ENCODE data around the gene EFNA5.

- TF ChIP-seq CTCF (IDR thresholded peaks at IDR 0.05) = no peak
- no peak for TF ChIP-seq POLR2A (IDR thresholded peaks at IDR 0.05)
These were observed 136.5 kb downstream of the EFNA5 start for GRCh38 chr5:107533910-107534876.

All from esophagus squamous epithelium (tissue), 4 donors.